ENCODE measurements around the gene CLDN20.

DNA sequence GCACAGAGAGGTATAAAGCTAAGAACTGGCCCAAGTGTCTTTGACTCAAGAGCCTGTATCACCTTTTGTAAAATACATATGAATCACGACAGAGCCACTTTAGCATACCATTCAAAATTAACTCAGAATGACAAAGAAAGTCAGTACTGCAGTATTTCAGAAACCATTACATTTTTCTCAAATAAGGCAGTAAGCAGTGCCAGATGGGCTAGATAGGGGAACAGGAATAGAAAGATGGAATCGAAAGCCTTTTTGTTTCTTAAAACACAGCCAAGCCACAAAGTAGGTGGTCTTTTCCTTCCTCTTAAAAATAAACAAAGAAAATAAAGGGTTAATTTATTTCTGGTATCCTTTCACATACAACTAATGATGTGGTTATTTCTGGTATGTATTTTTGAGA, 10.3 kb downstream of the CLDN20 start:
- TF ChIP-seq, protein P1, sequence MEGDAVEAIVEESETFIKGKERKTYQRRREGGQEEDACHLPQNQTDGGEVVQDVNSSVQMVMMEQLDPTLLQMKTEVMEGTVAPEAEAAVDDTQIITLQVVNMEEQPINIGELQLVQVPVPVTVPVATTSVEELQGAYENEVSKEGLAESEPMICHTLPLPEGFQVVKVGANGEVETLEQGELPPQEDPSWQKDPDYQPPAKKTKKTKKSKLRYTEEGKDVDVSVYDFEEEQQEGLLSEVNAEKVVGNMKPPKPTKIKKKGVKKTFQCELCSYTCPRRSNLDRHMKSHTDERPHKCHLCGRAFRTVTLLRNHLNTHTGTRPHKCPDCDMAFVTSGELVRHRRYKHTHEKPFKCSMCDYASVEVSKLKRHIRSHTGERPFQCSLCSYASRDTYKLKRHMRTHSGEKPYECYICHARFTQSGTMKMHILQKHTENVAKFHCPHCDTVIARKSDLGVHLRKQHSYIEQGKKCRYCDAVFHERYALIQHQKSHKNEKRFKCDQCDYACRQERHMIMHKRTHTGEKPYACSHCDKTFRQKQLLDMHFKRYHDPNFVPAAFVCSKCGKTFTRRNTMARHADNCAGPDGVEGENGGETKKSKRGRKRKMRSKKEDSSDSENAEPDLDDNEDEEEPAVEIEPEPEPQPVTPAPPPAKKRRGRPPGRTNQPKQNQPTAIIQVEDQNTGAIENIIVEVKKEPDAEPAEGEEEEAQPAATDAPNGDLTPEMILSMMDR (IDR thresholded peaks at IDR 0.05; ENCODE audit: insufficient read depth, low read length) = no peak
- TF ChIP-seq GABPA (IDR thresholded peaks at IDR 0.05; ENCODE audit: low read depth) = no peak
- no peak for TF ChIP-seq POLR2AphosphoS5 (IDR thresholded peaks at IDR 0.05; ENCODE audit: low read depth)
- TF ChIP-seq, protein P2, sequence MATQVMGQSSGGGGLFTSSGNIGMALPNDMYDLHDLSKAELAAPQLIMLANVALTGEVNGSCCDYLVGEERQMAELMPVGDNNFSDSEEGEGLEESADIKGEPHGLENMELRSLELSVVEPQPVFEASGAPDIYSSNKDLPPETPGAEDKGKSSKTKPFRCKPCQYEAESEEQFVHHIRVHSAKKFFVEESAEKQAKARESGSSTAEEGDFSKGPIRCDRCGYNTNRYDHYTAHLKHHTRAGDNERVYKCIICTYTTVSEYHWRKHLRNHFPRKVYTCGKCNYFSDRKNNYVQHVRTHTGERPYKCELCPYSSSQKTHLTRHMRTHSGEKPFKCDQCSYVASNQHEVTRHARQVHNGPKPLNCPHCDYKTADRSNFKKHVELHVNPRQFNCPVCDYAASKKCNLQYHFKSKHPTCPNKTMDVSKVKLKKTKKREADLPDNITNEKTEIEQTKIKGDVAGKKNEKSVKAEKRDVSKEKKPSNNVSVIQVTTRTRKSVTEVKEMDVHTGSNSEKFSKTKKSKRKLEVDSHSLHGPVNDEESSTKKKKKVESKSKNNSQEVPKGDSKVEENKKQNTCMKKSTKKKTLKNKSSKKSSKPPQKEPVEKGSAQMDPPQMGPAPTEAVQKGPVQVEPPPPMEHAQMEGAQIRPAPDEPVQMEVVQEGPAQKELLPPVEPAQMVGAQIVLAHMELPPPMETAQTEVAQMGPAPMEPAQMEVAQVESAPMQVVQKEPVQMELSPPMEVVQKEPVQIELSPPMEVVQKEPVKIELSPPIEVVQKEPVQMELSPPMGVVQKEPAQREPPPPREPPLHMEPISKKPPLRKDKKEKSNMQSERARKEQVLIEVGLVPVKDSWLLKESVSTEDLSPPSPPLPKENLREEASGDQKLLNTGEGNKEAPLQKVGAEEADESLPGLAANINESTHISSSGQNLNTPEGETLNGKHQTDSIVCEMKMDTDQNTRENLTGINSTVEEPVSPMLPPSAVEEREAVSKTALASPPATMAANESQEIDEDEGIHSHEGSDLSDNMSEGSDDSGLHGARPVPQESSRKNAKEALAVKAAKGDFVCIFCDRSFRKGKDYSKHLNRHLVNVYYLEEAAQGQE (IDR thresholded peaks at IDR 0.05; ENCODE audit: insufficient replicate concordance, low read depth) = no peak
- TF ChIP-seq SPI1 (IDR thresholded peaks at IDR 0.05; ENCODE audit: borderline replicate concordance, low read depth) = no peak

All from HL-60 (cell line).